Dendritic cell treated with granulocyte-macrophage colony-stimulating factor and Interleukin-4, amounts not matched to agents 40 ng/mL and 50 ng/mL, for 4 days (primary cell): Measurements from ENCODE around the gene RBM22.
"Not testable (repeated sequence)": the region's sequence is repeated elsewhere in the genome, so short reads cannot be mapped to it uniquely, and the experiment has no call there.

Experiments used
- H3K27ac Mint-ChIP-seq: one replicate; pipeline ENCODE4 v1.8.0; 2022; ENCODE audit warnings: mild to moderate bottlenecking, mixed read lengths
- H3K27me3 Mint-ChIP-seq: one replicate; pipeline ENCODE4 v1.8.0; 2022; ENCODE audit warnings: mild to moderate bottlenecking, mixed read lengths
- H3K36me3 Mint-ChIP-seq: one replicate; pipeline ENCODE4 v1.8.0; 2022; ENCODE audit warnings: low read depth, mixed read lengths
- H3K4me1 Mint-ChIP-seq: one replicate; pipeline ENCODE4 v1.8.0; 2022; ENCODE audit warnings: low read depth, mixed read lengths
- H3K4me3 Mint-ChIP-seq: one replicate; pipeline ENCODE4 v1.8.0; 2022; ENCODE audit warnings: mild to moderate bottlenecking, moderate library complexity, mixed read lengths
- H3K9me3 Mint-ChIP-seq: one replicate; pipeline ENCODE4 v1.8.0; 2022; ENCODE audit warnings: mixed read lengths
- intact Hi-C: fragments of 100-400 bp; cut with micrococcal nuclease; formaldehyde crosslinking; loops from one replicate; pipeline ENCODE4 v1.15.0; 2022

RBM22 gene

GRCh38 chr5:150700594-150701377, at the start of gene RBM22:
TSS of gene RBM22 (minus strand) at chr5:150701062. CDS start at chr5:150700985, 77 bp downstream.
- Mint-ChIP-seq H3K27me3 (no peaks in the 10 kb centered on the region), H3K27ac (no peak within 1 kb of the TSS), H3K9me3 (no peaks in the 10 kb centered on the region), H3K36me3 (peaks cover 41% of the 10 kb centered on the region), H3K4me1 (no peaks in the 10 kb centered on the region), H3K4me3 (no peak within 1 kb of the TSS)
- intact Hi-C loops = loop anchor here (10.0 kb wide), 1 partner anchor 246 kb away; no protein-coding TSS in a partner anchor

GRCh38 chr5:150750469-150750868, 49.6 kb upstream of the RBM22 start:
- Mint-ChIP-seq H3K4me1 (peaks cover 18% of the 10 kb centered on the region), H3K27me3 (no peaks in the 10 kb centered on the region), H3K4me3 (no peak overlapping the region), H3K36me3 (peaks cover 55% of the 10 kb centered on the region), H3K27ac (no peak overlapping the region), H3K9me3 (no peaks in the 10 kb centered on the region)
- intact Hi-C loops = loop anchor here (5.0 kb wide), 1 partner anchor 33 kb away; no protein-coding TSS in a partner anchor

GRCh38 chr5:150743142-150743488, 42.3 kb upstream of the RBM22 start:
- H3K9me3 Mint-ChIP-seq, H3K27ac Mint-ChIP-seq, H3K27me3 Mint-ChIP-seq, H3K4me3 Mint-ChIP-seq, intact Hi-C loops: not testable (repeated sequence)
- Mint-ChIP-seq H3K36me3 (peaks cover 69% of the 10 kb centered on the region), H3K4me1 (peaks cover 51% of the 10 kb centered on the region)

GRCh38 chr5:150742455-150743141, 41.7 kb upstream of the RBM22 start:
- H3K27me3 Mint-ChIP-seq, H3K27ac Mint-ChIP-seq, H3K4me3 Mint-ChIP-seq, H3K9me3 Mint-ChIP-seq, intact Hi-C loops: not testable (repeated sequence)
- Mint-ChIP-seq H3K4me1 (peaks cover 56% of the 10 kb centered on the region), H3K36me3 (peaks cover 74% of the 10 kb centered on the region)

- H3K36me3 Mint-ChIP-seq = peaks cover 91% of the 10 kb centered on the region
- H3K4me1 Mint-ChIP-seq = peaks cover 70% of the 10 kb centered on the region
- no peak overlapping the region for H3K27ac Mint-ChIP-seq
- no peaks in the 10 kb centered on the region for H3K27me3 Mint-ChIP-seq
- intact Hi-C loops = no loop called here
- no peaks in the 10 kb centered on the region for H3K9me3 Mint-ChIP-seq
- no peak overlapping the region for H3K4me3 Mint-ChIP-seq
Observed at GRCh38 chr5:150740992-150741391, 40.1 kb upstream of the RBM22 start.

GRCh38 chr5:150738862-150739261, 38.0 kb upstream of the RBM22 start:
- Mint-ChIP-seq H3K27ac (peak overlapping the region; percentile 63), H3K4me1 (peaks cover 75% of the 10 kb centered on the region), H3K36me3 (peaks cover 89% of the 10 kb centered on the region), H3K4me3 (no peak overlapping the region), H3K27me3 (no peaks in the 10 kb centered on the region), H3K9me3 (no peaks in the 10 kb centered on the region)
- intact Hi-C loops = loop anchor here (5.0 kb wide), 1 partner anchor 53 kb away; no protein-coding TSS in a partner anchor

GRCh38 chr5:150734579-150735384, 33.9 kb upstream of the RBM22 start:
- H3K9me3 Mint-ChIP-seq = no peaks in the 10 kb centered on the region
- intact Hi-C loops = loop anchor here (2.0 to 5.0 kb wide), 2 partner anchors 44 to 58 kb away; partner anchors contain the start of gene SMIM3
- no peaks in the 10 kb centered on the region for H3K27me3 Mint-ChIP-seq
- H3K27ac Mint-ChIP-seq = peak overlapping the region; percentile 97
- H3K4me1 Mint-ChIP-seq = peaks cover 70% of the 10 kb centered on the region
- peaks cover 79% of the 10 kb centered on the region for H3K36me3 Mint-ChIP-seq
- peak overlapping the region; percentile 82 for H3K4me3 Mint-ChIP-seq

GRCh38 chr5:150731669-150732242, 30.9 kb upstream of the RBM22 start:
- H3K27ac Mint-ChIP-seq = peak overlapping the region; percentile 97
- H3K9me3 Mint-ChIP-seq = no peaks in the 10 kb centered on the region
- H3K4me3 Mint-ChIP-seq = no peak overlapping the region
- H3K27me3 Mint-ChIP-seq = no peaks in the 10 kb centered on the region
- intact Hi-C loops = no loop called here
- peaks cover 40% of the 10 kb centered on the region for H3K4me1 Mint-ChIP-seq
- peaks cover 69% of the 10 kb centered on the region for H3K36me3 Mint-ChIP-seq

GRCh38 chr5:150729859-150730258, 29.0 kb upstream of the RBM22 start:
- Mint-ChIP-seq H3K27me3 (no peaks in the 10 kb centered on the region), H3K9me3 (no peaks in the 10 kb centered on the region), H3K27ac (peak overlapping the region; percentile 97), H3K4me1 (peaks cover 23% of the 10 kb centered on the region), H3K4me3 (no peak overlapping the region), H3K36me3 (peaks cover 56% of the 10 kb centered on the region)
- intact Hi-C loops = no loop called here

GRCh38 chr5:150723845-150724244, 23.0 kb upstream of the RBM22 start:
- no peaks in the 10 kb centered on the region for H3K9me3 Mint-ChIP-seq
- intact Hi-C loops = no loop called here
- H3K4me1 Mint-ChIP-seq = no peaks in the 10 kb centered on the region
- peaks cover 65% of the 10 kb centered on the region for H3K36me3 Mint-ChIP-seq
- no peak overlapping the region for H3K4me3 Mint-ChIP-seq
- H3K27ac Mint-ChIP-seq = no peak overlapping the region
- H3K27me3 Mint-ChIP-seq = no peaks in the 10 kb centered on the region

- Mint-ChIP-seq H3K4me3 (no peak overlapping the region), H3K27ac (no peak overlapping the region), H3K27me3 (no peaks in the 10 kb centered on the region), H3K4me1 (no peaks in the 10 kb centered on the region), H3K9me3 (no peaks in the 10 kb centered on the region), H3K36me3 (peaks cover 88% of the 10 kb centered on the region)
- intact Hi-C loops = no loop called here
Observed at GRCh38 chr5:150710165-150710564, 9.3 kb upstream of the RBM22 start.

GRCh38 chr5:150706776-150707390, 6.0 kb upstream of the RBM22 start:
- no peaks in the 10 kb centered on the region for H3K27me3 Mint-ChIP-seq
- no peaks in the 10 kb centered on the region for H3K9me3 Mint-ChIP-seq
- intact Hi-C loops = loop anchor here (10.0 kb wide), 1 partner anchor 252 kb away; no protein-coding TSS in a partner anchor
- H3K4me1 Mint-ChIP-seq = no peaks in the 10 kb centered on the region
- H3K36me3 Mint-ChIP-seq = peaks cover 63% of the 10 kb centered on the region
- no peak overlapping the region for H3K4me3 Mint-ChIP-seq
- H3K27ac Mint-ChIP-seq = no peak overlapping the region

GRCh38 chr5:150703762-150704161, 2.9 kb upstream of the RBM22 start:
- H3K27ac Mint-ChIP-seq = no peak overlapping the region
- intact Hi-C loops = loop anchor here (10.0 kb wide), 1 partner anchor 249 kb away; no protein-coding TSS in a partner anchor
- H3K4me1 Mint-ChIP-seq = no peaks in the 10 kb centered on the region
- H3K9me3 Mint-ChIP-seq = no peaks in the 10 kb centered on the region
- H3K4me3 Mint-ChIP-seq = no peak overlapping the region
- no peaks in the 10 kb centered on the region for H3K27me3 Mint-ChIP-seq
- peaks cover 34% of the 10 kb centered on the region for H3K36me3 Mint-ChIP-seq
